Kidney (tissue), 14 donors: ENCODE results near the gene ANO4. TPM values are rescaled to one million over a fixed set of nuclear protein-coding genes. Genes with fewer than 3 reads are reported as not detected.

Source experiments
- DNase-seq, 5 donors: peaks; one replicate each; pipeline ENCODE4 v3.0.0-alpha.2; 2013 to 2020
- FAIRE-seq: peaks from 2 replicates; lab custom pipeline; 2012; peaks lifted over from hg19 to GRCh38; lab: Jason Lieb, UNC
- H3K27ac ChIP-seq, 2 donors: one replicate each; pipeline ENCODE4 v1.7.0; 2013; ENCODE audit warnings: low read depth in 2 of 2, low read length in 2 of 2, inconsistent platforms in 1 of 2
- H3K27me3 ChIP-seq: one replicate; pipeline ENCODE4 v1.7.1; 2013; ENCODE audit warnings: low read length, inconsistent platforms; ENCODE audit not compliant: control insufficient read depth, insufficient read depth
- H3K36me3 ChIP-seq, 3 donors: one replicate each; pipeline versions ENCODE4 v1.7.0 to v1.7.1; 2013; ENCODE audit warnings: low read length in 3 of 3, control low read depth in 1 of 3, inconsistent platforms in 1 of 3; ENCODE audit not compliant: insufficient read depth in 3 of 3, control insufficient read depth in 2 of 3
- H3K4me1 ChIP-seq, 3 donors: one replicate each; pipeline versions ENCODE4 v1.7.0 to v1.7.1; 2013; ENCODE audit warnings: low read length in 3 of 3, inconsistent platforms in 1 of 3, low read depth in 1 of 3; ENCODE audit not compliant: control insufficient read depth in 2 of 3, insufficient read depth in 2 of 3
- H3K4me3 ChIP-seq, 3 donors: one replicate each; pipeline versions ENCODE4 v1.7.0 to v1.8.1; 2013; ENCODE audit warnings: low read length in 3 of 3, control low read depth in 1 of 3, inconsistent platforms in 1 of 3
- H3K9ac ChIP-seq, 3 donors: one replicate each; pipeline versions ENCODE4 v1.7.0 to v1.7.1; 2013; ENCODE audit warnings: low read length in 3 of 3, control low read depth in 1 of 3, inconsistent platforms in 1 of 3
- H3K9me3 ChIP-seq, 3 donors: one replicate each; pipeline versions ENCODE4 v1.7.0 to v1.7.1; 2013; ENCODE audit warnings: low read length in 3 of 3, control low read depth in 1 of 3, inconsistent platforms in 1 of 3; ENCODE audit not compliant: control insufficient read depth in 2 of 3, insufficient read depth in 1 of 3
- intact Hi-C: fragments of 100-400 bp; cut with DNase I; formaldehyde crosslinking; loops from one replicate; pipeline ENCODE4 v1.11.1; 2022
- polyA plus RNA-seq: library from polyadenylated mRNA; stranded (reverse); fragments of 350-450 nt; fragmentation: Illumina TruSeq; extraction: RNeasy Lipid Tissue Mini Kit (QIAGEN cat#74804); gene quantifications from one replicate; pipeline ENCODE4 v1.2.3, GENCODE V29; 2014; ENCODE audit warnings: low read depth, low replicate concordance; ENCODE audit not compliant: insufficient read depth
- total RNA-seq: library from RNA; stranded (reverse); fragmentation: NEBNext Ultra II Directional; extraction: Animal tissue kit (Norgen Biotek cat#: 25700); gene quantifications from one replicate; pipeline ENCODE4 v1.2.1, GENCODE V29; 2021
- TF ChIP-seq, protein P1 (sequence below): IDR thresholded peaks from 3 replicates; pipeline ENCODE4 v1.5.1; 2012; ENCODE audit warnings: mild to moderate bottlenecking, moderate library complexity, borderline replicate concordance; ENCODE audit not compliant: insufficient read depth; ENCODE audit errors: extremely low read depth
- donor health status: control.
- donor health status: control.
- donor health status: control.
- donor health status: control.
- donor health status: control.
- donor health status: DM: yes; HTN: yes; CAD: no.
- donor health status: Normal renal cell carcinoma (clear cell type).

The ANO4 gene
- total and polyA plus RNA-seq, 2 donors from 2014 or later: 0.82 to 2.9 TPM

GRCh38 chr12:100867639-100868393, 73.2 kb downstream of the ANO4 start:
- no peak overlapping the region for H3K4me3 ChIP-seq
- no peak for FAIRE-seq
- no peaks in the 10 kb centered on the region for H3K4me1 ChIP-seq
- TF ChIP-seq, protein P1, sequence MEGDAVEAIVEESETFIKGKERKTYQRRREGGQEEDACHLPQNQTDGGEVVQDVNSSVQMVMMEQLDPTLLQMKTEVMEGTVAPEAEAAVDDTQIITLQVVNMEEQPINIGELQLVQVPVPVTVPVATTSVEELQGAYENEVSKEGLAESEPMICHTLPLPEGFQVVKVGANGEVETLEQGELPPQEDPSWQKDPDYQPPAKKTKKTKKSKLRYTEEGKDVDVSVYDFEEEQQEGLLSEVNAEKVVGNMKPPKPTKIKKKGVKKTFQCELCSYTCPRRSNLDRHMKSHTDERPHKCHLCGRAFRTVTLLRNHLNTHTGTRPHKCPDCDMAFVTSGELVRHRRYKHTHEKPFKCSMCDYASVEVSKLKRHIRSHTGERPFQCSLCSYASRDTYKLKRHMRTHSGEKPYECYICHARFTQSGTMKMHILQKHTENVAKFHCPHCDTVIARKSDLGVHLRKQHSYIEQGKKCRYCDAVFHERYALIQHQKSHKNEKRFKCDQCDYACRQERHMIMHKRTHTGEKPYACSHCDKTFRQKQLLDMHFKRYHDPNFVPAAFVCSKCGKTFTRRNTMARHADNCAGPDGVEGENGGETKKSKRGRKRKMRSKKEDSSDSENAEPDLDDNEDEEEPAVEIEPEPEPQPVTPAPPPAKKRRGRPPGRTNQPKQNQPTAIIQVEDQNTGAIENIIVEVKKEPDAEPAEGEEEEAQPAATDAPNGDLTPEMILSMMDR: no peak
- no peaks in the 10 kb centered on the region for H3K36me3 ChIP-seq
- no peaks in the 10 kb centered on the region for H3K27me3 ChIP-seq
- no peak overlapping the region for H3K9ac ChIP-seq
- intact Hi-C loops: no loop called here
- no peak for DNase-seq
- no peaks in the 10 kb centered on the region for H3K9me3 ChIP-seq
- H3K27ac ChIP-seq: no peak overlapping the region

- TF ChIP-seq, protein P1: no peak
- intact Hi-C loops: no loop called here
- no peak overlapping the region for H3K27ac ChIP-seq
- DNase-seq (no peak), FAIRE-seq (no peak)
- H3K4me3 ChIP-seq: no peak overlapping the region
- no peaks in the 10 kb centered on the region for H3K9me3 ChIP-seq
- no peak overlapping the region for H3K9ac ChIP-seq
- H3K27me3 ChIP-seq: no peaks in the 10 kb centered on the region
- H3K36me3 ChIP-seq: no peaks in the 10 kb centered on the region
- H3K4me1 ChIP-seq: no peaks in the 10 kb centered on the region
These were observed 73.9 kb downstream of the ANO4 start for GRCh38 chr12:100868487-100868886.

GRCh38 chr12:100871195-100871734, 76.7 kb downstream of the ANO4 start:
- no peaks in the 10 kb centered on the region for H3K4me1 ChIP-seq
- H3K9me3 ChIP-seq: no peaks in the 10 kb centered on the region
- no peak overlapping the region for H3K27ac ChIP-seq
- H3K9ac ChIP-seq: no peak overlapping the region
- H3K36me3 ChIP-seq: no peaks in the 10 kb centered on the region
- DNase-seq (peak in 1 of 5 donors; percentile 0), FAIRE-seq (no peak)
- no peak overlapping the region for H3K4me3 ChIP-seq
- TF ChIP-seq, protein P1: no peak
- H3K27me3 ChIP-seq: no peaks in the 10 kb centered on the region
- intact Hi-C loops: no loop called here
